HEK293 (cell line): ENCODE measurements around the gene SULF2.

Experiments used
- CTCF ChIA-PET: fragments of 350-600 bp; formaldehyde crosslinking; extraction: SDS; loops from one replicate; lab custom pipeline; 2021; ENCODE audit warnings: antibody characterized with exemption; lab: Yijun Ruan, JAX
- POLR2A ChIA-PET: fragments of 300-600 bp; formaldehyde crosslinking; extraction: SDS; loops from one replicate; lab custom pipeline; 2020; ENCODE audit warnings: antibody characterized with exemption, inconsistent platforms; lab: Yijun Ruan, JAX
- H3K27ac ChIP-seq: fragments of 200-500 bp; sonication (Bioruptor generic); 2 replicates; pipeline ENCODE4 v1.5.1; 2014; ENCODE audit warnings: low read depth, low read length, control low read depth, inconsistent platforms; ENCODE audit errors: extremely low read depth
- H3K36me3 ChIP-seq, 2 experiments: fragments of 200-500 bp in 1 of 2; sonication (Bioruptor generic) in 1 of 2; 1 replicate in 1 of 2; 2 replicates in 1 of 2; pipeline ENCODE4 v1.5.1; 2014 to 2017; ENCODE audit warnings: inconsistent platforms in 2 of 2, low read length in 2 of 2; ENCODE audit not compliant: control insufficient read depth in 2 of 2, insufficient read depth in 1 of 2
- H3K4me1 ChIP-seq: fragments of 200-500 bp; sonication (Bioruptor generic); 2 replicates; pipeline ENCODE4 v1.5.1; 2014; ENCODE audit warnings: mild to moderate bottlenecking, low read length, inconsistent platforms; ENCODE audit not compliant: control insufficient read depth, insufficient read depth
- H3K4me3 ChIP-seq: 2 replicates; pipeline ENCODE4 v1.5.1; 2011; ENCODE audit warnings: low read depth, mild to moderate bottlenecking, control low read depth, low read length, moderate library complexity
- H3K9me3 ChIP-seq: fragments of 200-500 bp; sonication (Bioruptor generic); 2 replicates; pipeline ENCODE4 v1.5.1; 2014; ENCODE audit warnings: low read depth, low read length, inconsistent platforms; ENCODE audit not compliant: control insufficient read depth, insufficient read depth
- GLI4 ChIP-seq: fragments of 450-650 bp; formaldehyde crosslinking; IDR thresholded peaks from 2 replicates; pipeline ENCODE4 v1.5.1; 2016; ENCODE audit warnings: missing biosample characterization, missing genetic modification characterization
- GLIS2 ChIP-seq: fragments of 450-650 bp; formaldehyde crosslinking; IDR thresholded peaks from 2 replicates; pipeline ENCODE4 v1.5.1; 2016; ENCODE audit warnings: missing biosample characterization, missing genetic modification characterization
- TSHZ1 ChIP-seq: fragments of 450-650 bp; formaldehyde crosslinking; IDR thresholded peaks from 2 replicates; pipeline ENCODE4 v1.5.1; 2016; ENCODE audit warnings: missing biosample characterization, missing genetic modification characterization, borderline replicate concordance
- WT1 ChIP-seq: fragments of 450-650 bp; formaldehyde crosslinking; IDR thresholded peaks from 2 replicates; pipeline ENCODE4 v1.5.1; 2016; ENCODE audit warnings: missing biosample characterization, missing genetic modification characterization
- ZNF121 ChIP-seq: fragments of 450-650 bp; formaldehyde crosslinking; IDR thresholded peaks from 2 replicates; pipeline ENCODE4 v1.5.1; 2016; ENCODE audit warnings: missing biosample characterization, missing genetic modification characterization
- ZNF146 ChIP-seq: fragments of 450-650 bp; formaldehyde crosslinking; IDR thresholded peaks from 2 replicates; pipeline ENCODE4 v1.5.1; 2016; ENCODE audit warnings: missing biosample characterization, missing genetic modification characterization
- ZNF157 ChIP-seq: fragments of 450-650 bp; formaldehyde crosslinking; IDR thresholded peaks from 2 replicates; pipeline ENCODE4 v1.5.1; 2016; ENCODE audit warnings: missing biosample characterization, missing genetic modification characterization
- ZNF2 ChIP-seq: fragments of 450-650 bp; formaldehyde crosslinking; IDR thresholded peaks from 2 replicates; pipeline ENCODE4 v1.5.1; 2016; ENCODE audit warnings: missing biosample characterization, missing genetic modification characterization
- ZNF239 ChIP-seq: fragments of 450-650 bp; formaldehyde crosslinking; IDR thresholded peaks from 2 replicates; pipeline ENCODE4 v1.5.1; 2016; ENCODE audit warnings: missing biosample characterization, missing genetic modification characterization
- ZNF311 ChIP-seq: fragments of 450-650 bp; formaldehyde crosslinking; IDR thresholded peaks from 2 replicates; pipeline ENCODE4 v1.5.1; 2017; ENCODE audit warnings: missing biosample characterization, missing genetic modification characterization, borderline replicate concordance
- ZNF354C ChIP-seq: fragments of 450-650 bp; formaldehyde crosslinking; IDR thresholded peaks from 2 replicates; pipeline ENCODE4 v1.5.1; 2016; ENCODE audit warnings: missing biosample characterization, missing genetic modification characterization, low read depth, borderline replicate concordance
- ZNF394 ChIP-seq: fragments of 450-650 bp; formaldehyde crosslinking; IDR thresholded peaks from 2 replicates; pipeline ENCODE4 v1.5.1; 2016; ENCODE audit warnings: missing biosample characterization, missing genetic modification characterization, mild to moderate bottlenecking, moderate library complexity, borderline replicate concordance
- ZNF398 ChIP-seq: fragments of 450-650 bp; formaldehyde crosslinking; IDR thresholded peaks from 2 replicates; pipeline ENCODE4 v1.5.1; 2017; ENCODE audit warnings: missing biosample characterization, missing genetic modification characterization
- ZNF514 ChIP-seq: fragments of 450-650 bp; formaldehyde crosslinking; IDR thresholded peaks from 2 replicates; pipeline ENCODE4 v1.5.1; 2016; ENCODE audit warnings: missing biosample characterization, missing genetic modification characterization
- ZNF544 ChIP-seq: fragments of 450-650 bp; formaldehyde crosslinking; IDR thresholded peaks from 2 replicates; pipeline ENCODE4 v1.5.0; 2017; ENCODE audit warnings: missing biosample characterization, missing genetic modification characterization
- ZNF560 ChIP-seq: fragments of 450-650 bp; formaldehyde crosslinking; IDR thresholded peaks from 2 replicates; pipeline ENCODE4 v1.5.1; 2017; ENCODE audit warnings: missing biosample characterization, missing genetic modification characterization, borderline replicate concordance
- ZNF658 ChIP-seq: fragments of 450-650 bp; formaldehyde crosslinking; IDR thresholded peaks from 2 replicates; pipeline ENCODE4; 2016; ENCODE audit warnings: missing biosample characterization, missing genetic modification characterization
- ZNF707 ChIP-seq: fragments of 450-650 bp; formaldehyde crosslinking; IDR thresholded peaks from 2 replicates; pipeline ENCODE4 v1.5.1; 2016; ENCODE audit warnings: missing biosample characterization, missing genetic modification characterization
- ZNF777 ChIP-seq: fragments of 450-650 bp; formaldehyde crosslinking; IDR thresholded peaks from 2 replicates; pipeline ENCODE4 v1.5.1; 2017; ENCODE audit warnings: missing biosample characterization, missing genetic modification characterization, borderline replicate concordance
- ZSCAN4 ChIP-seq: fragments of 450-650 bp; formaldehyde crosslinking; IDR thresholded peaks from 2 replicates; pipeline ENCODE4 v1.5.1; 2017; ENCODE audit warnings: missing biosample characterization, missing genetic modification characterization
- TF ChIP-seq, protein P1 (sequence below): fragments of 450-650 bp; formaldehyde crosslinking; IDR thresholded peaks from 2 replicates; pipeline ENCODE4 v1.5.1; 2017; ENCODE audit warnings: missing biosample characterization, missing genetic modification characterization
- TF ChIP-seq, protein P2 (sequence below): fragments of 450-650 bp; formaldehyde crosslinking; IDR thresholded peaks from 2 replicates; pipeline ENCODE4 v1.5.1; 2017; ENCODE audit warnings: missing biosample characterization, missing genetic modification characterization

Gene SULF2

GRCh38 chr20:47642624-47643023 lies 142.7 kb downstream of the SULF2 start:
- no peaks in the 10 kb centered on the region for H3K4me1 ChIP-seq
- no peak overlapping the region for H3K4me3 ChIP-seq
- TF ChIP-seq GLIS2 (tag by site-specific recombination) (no peak), TSHZ1 (tag by site-specific recombination) (no peak), ZNF544 (tag by site-specific recombination) (no peak), ZNF121 (tag by site-specific recombination) (no peak), ZNF707 (tag by site-specific recombination) (no peak), ZSCAN4 (tag by site-specific recombination) (no peak), ZNF239 (no peak), ZNF514 (no peak), GLI4 (no peak), ZNF2 (tag by site-specific recombination) (no peak), ZNF398 (tag by site-specific recombination) (no peak), ZNF157 (tag by site-specific recombination) (no peak), ZNF658 (tag by site-specific recombination) (no peak), ZNF354C (tag by site-specific recombination) (no peak), ZNF560 (tag by site-specific recombination) (no peak)
- TF ChIP-seq, protein P1, sequence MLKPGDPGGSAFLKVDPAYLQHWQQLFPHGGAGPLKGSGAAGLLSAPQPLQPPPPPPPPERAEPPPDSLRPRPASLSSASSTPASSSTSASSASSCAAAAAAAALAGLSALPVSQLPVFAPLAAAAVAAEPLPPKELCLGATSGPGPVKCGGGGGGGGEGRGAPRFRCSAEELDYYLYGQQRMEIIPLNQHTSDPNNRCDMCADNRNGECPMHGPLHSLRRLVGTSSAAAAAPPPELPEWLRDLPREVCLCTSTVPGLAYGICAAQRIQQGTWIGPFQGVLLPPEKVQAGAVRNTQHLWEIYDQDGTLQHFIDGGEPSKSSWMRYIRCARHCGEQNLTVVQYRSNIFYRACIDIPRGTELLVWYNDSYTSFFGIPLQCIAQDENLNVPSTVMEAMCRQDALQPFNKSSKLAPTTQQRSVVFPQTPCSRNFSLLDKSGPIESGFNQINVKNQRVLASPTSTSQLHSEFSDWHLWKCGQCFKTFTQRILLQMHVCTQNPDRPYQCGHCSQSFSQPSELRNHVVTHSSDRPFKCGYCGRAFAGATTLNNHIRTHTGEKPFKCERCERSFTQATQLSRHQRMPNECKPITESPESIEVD: no peak
- peaks cover 0 to 44% of the 10 kb centered on the region in 2 experiments; a peak in 2 of 3 replicates for H3K36me3 ChIP-seq
- H3K27ac ChIP-seq: no peak overlapping the region
- H3K9me3 ChIP-seq: no peaks in the 10 kb centered on the region
- CTCF ChIA-PET: interaction anchor here (0.8 kb wide), 1 partner anchor 21 kb away, joined by 4 read pairs; no protein-coding TSS in a partner anchor
- POLR2A ChIA-PET: no interaction called here

- no peak for TF ChIP-seq ZNF777
- TF ChIP-seq ZNF311 (tag by site-specific recombination): no peak
- no peak for TF ChIP-seq ZNF394 (tag by site-specific recombination)
- TF ChIP-seq, protein P2, sequence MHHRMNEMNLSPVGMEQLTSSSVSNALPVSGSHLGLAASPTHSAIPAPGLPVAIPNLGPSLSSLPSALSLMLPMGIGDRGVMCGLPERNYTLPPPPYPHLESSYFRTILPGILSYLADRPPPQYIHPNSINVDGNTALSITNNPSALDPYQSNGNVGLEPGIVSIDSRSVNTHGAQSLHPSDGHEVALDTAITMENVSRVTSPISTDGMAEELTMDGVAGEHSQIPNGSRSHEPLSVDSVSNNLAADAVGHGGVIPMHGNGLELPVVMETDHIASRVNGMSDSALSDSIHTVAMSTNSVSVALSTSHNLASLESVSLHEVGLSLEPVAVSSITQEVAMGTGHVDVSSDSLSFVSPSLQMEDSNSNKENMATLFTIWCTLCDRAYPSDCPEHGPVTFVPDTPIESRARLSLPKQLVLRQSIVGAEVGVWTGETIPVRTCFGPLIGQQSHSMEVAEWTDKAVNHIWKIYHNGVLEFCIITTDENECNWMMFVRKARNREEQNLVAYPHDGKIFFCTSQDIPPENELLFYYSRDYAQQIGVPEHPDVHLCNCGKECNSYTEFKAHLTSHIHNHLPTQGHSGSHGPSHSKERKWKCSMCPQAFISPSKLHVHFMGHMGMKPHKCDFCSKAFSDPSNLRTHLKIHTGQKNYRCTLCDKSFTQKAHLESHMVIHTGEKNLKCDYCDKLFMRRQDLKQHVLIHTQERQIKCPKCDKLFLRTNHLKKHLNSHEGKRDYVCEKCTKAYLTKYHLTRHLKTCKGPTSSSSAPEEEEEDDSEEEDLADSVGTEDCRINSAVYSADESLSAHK (tag by site-specific recombination): no peak
- no peak for TF ChIP-seq ZNF146 (tag by site-specific recombination)
- TF ChIP-seq WT1 (tag by site-specific recombination): no peak
- H3K27ac ChIP-seq: no peak overlapping the region
- POLR2A ChIA-PET: no interaction called here
- CTCF ChIA-PET: interaction anchor here (0.6 to 0.8 kb wide), 2 partner anchors 22 to 585 kb away, joined by 3 to 4 read pairs; no protein-coding TSS in a partner anchor
- H3K36me3 ChIP-seq: peaks cover 0 to 43% of the 10 kb centered on the region in 2 experiments; a peak in 2 of 3 replicates
- H3K4me3 ChIP-seq: no peak overlapping the region
- H3K9me3 ChIP-seq: no peaks in the 10 kb centered on the region
- H3K4me1 ChIP-seq: no peaks in the 10 kb centered on the region
Measured at GRCh38 chr20:47642118-47642517, 143.2 kb downstream of the SULF2 start.
